ENCODE data around the gene FBXO17.

DNA sequence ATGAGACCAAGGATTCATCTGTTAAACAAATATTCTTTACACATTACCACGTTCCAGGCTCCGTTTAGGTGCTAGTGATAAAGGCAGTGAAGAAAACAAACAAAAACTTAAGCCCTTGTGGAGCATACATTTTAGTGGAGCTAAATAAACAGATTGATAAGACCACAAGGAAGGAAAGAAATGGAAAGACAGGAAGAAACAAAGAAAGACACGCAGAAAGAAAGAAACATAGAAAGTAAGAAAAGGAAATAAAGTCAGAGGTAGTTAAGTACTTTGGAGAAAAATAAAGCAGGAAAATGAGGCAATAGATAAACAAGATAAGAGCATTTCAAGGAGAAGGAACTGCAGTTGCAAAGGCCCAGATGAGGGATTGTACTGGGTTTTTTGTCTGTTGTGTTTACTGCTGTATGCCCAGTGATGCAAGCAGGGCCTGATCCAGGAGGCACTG is 74.8 kb downstream of the FBXO17 start:
- TF ChIP-seq FOXP2 (optimal IDR thresholded peaks at IDR 0.05; ENCODE audit: borderline replicate concordance, extremely low read depth, extremely low read length, insufficient read depth) = no peak
- TF ChIP-seq POLR2AphosphoS5 (IDR thresholded peaks at IDR 0.05; ENCODE audit: low read depth, low read length) = no peak
- TF ChIP-seq TAF1 (IDR thresholded peaks at IDR 0.05; ENCODE audit: borderline replicate concordance, insufficient read depth, low read length) = no peak

Measured in PFSK-1 (cell line).